Measurements from ENCODE around the gene ZNF217.
"Not testable (repeated sequence)": the region's sequence is repeated elsewhere in the genome, so short reads cannot be mapped to it uniquely, and the experiment has no call there.

DNA sequence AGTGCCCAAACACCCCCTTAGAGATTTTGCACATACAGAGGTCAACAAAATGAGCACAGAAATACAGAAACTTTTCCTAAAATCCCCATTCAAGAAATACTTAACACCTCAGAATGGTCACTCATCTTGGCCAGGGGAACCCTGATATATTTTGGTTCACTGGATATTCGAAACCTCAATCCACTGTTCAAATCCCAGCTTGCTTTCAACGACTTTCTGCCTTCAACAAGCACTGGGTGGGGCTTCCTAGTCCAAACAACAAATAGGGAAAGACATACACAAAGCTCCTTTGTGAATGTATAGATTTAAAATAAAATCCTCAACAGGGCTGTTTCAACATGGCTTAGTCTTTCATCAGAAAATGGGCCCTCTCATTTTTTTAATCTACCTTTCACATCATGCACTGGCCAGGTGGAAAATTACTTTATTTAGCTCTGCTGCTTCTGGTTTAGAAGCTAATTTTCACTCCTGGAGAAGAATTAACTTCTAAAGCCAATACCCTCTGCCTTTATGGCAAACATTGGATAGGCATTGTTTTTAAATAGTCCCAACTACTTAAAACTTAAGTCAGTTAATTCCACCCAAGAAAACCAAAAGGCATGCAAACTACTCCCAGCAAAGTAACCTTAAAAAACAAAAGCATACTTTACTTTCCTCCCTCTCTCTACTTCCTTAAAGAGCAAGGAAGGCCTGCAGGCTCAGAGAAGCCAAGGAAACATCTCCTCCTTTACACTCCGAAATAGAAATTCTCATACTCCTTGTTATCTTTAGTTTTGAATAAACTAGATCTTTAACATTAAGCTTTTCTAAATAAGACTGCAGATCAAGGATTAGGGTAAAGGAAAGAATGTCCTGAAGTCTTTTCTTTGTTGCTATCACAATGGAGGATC is 9.7 kb downstream of the ZNF217 start:
- TF ChIP-seq NFRKB (IDR thresholded peaks at IDR 0.05; ENCODE audit: low read depth); EZH2 (IDR thresholded peaks at IDR 0.05; ENCODE audit: borderline replicate concordance, low read depth, low read length): not testable (repeated sequence)
- TF ChIP-seq, protein P1, sequence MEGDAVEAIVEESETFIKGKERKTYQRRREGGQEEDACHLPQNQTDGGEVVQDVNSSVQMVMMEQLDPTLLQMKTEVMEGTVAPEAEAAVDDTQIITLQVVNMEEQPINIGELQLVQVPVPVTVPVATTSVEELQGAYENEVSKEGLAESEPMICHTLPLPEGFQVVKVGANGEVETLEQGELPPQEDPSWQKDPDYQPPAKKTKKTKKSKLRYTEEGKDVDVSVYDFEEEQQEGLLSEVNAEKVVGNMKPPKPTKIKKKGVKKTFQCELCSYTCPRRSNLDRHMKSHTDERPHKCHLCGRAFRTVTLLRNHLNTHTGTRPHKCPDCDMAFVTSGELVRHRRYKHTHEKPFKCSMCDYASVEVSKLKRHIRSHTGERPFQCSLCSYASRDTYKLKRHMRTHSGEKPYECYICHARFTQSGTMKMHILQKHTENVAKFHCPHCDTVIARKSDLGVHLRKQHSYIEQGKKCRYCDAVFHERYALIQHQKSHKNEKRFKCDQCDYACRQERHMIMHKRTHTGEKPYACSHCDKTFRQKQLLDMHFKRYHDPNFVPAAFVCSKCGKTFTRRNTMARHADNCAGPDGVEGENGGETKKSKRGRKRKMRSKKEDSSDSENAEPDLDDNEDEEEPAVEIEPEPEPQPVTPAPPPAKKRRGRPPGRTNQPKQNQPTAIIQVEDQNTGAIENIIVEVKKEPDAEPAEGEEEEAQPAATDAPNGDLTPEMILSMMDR (IDR thresholded peaks at IDR 0.05 in 2 of 3, conservative IDR thresholded peaks at IDR 0.05 in 1 of 3; ENCODE audit: insufficient read depth in 2 of 3, low read depth in 1 of 3, low read length in 3 of 3), result not testable (repeated sequence)
